ENCODE data around the gene RANBP1.

Gene RANBP1

GRCh38 chr22:20175597-20175900, 59.6 kb downstream of the RANBP1 start:
- DNase-seq: no peak

GRCh38 chr22:20176421-20177085, 60.6 kb downstream of the RANBP1 start:
- DNase-seq: no peak
